PC-3 (cell line): ENCODE measurements around the gene ZNF345. TPM values are rescaled to one million over a fixed set of nuclear protein-coding genes. Genes with fewer than 3 reads are reported as not detected.

Experiments
- ATAC-seq: fragments of 200-7000 bp; cut with Tn5 transposase; 2 replicates; pipeline ENCODE4 v1.9.1; 2020; ENCODE audit warnings: mild to moderate bottlenecking, moderate library complexity
- BruUV-seq: library from RNA; stranded (reverse); fragments of 400-500 nt; replicated peaks from 2 replicates; lab custom pipeline; 2021; lab: Mats Ljungman, UMichigan
- CTCF ChIA-PET: fragments of 300-600 bp; sonication (Branson Sonifier 250); formaldehyde crosslinking; loops from one replicate; lab custom pipeline; 2022; ENCODE audit warnings: antibody characterized with exemption; lab: Charles Lee
- POLR2A ChIA-PET: fragments of 300-600 bp; sonication (Branson Sonifier 250); formaldehyde crosslinking; loops from one replicate; lab custom pipeline; 2022; ENCODE audit warnings: antibody characterized with exemption; ENCODE audit not compliant: unreplicated experiment; lab: Charles Lee
- DNase-seq: peaks from one replicate; pipeline ENCODE4 v3.0.0-alpha.2; 2015
- H2AFZ ChIP-seq: fragments of 300-600 bp; sonication (generic); 2 replicates; pipeline ENCODE4 v1.6.0; 2016; ENCODE audit warnings: antibody characterized with exemption, low read length
- H3F3A ChIP-seq: fragments of 300-600 bp; sonication (generic); one replicate; pipeline ENCODE4 v1.6.0; 2017; ENCODE audit warnings: antibody characterized with exemption, low read length, control low read depth, mild to moderate bottlenecking; ENCODE audit not compliant: unreplicated experiment
- H3K27ac ChIP-seq: fragments of 300-600 bp; sonication (generic); 2 replicates; pipeline ENCODE4 v1.5.1; 2016; ENCODE audit warnings: mild to moderate bottlenecking, low read length
- H3K27me3 ChIP-seq: fragments of 300-600 bp; sonication (generic); 2 replicates; pipeline ENCODE4 v1.6.1; 2016; ENCODE audit warnings: low read length, mixed read lengths
- H3K36me3 ChIP-seq: fragments of 300-600 bp; sonication (generic); 2 replicates; pipeline ENCODE4 v1.6.1; 2016; ENCODE audit warnings: low read depth, mixed run types, low read length, mixed read lengths
- H3K4me1 ChIP-seq: fragments of 300-600 bp; sonication (generic); 2 replicates; pipeline ENCODE4 v1.5.1; 2016; ENCODE audit warnings: low read length; ENCODE audit not compliant: insufficient read depth
- H3K4me2 ChIP-seq: fragments of 300-600 bp; sonication (generic); 2 replicates; pipeline ENCODE4 v1.6.0; 2016; ENCODE audit warnings: low read length
- H3K4me3 ChIP-seq: fragments of 300-600 bp; sonication (generic); 2 replicates; pipeline ENCODE4 v1.5.1; 2016; ENCODE audit warnings: mild to moderate bottlenecking, low read length, mixed read lengths
- H3K79me2 ChIP-seq: fragments of 300-600 bp; sonication (generic); 2 replicates; pipeline ENCODE4 v1.6.1; 2017; ENCODE audit warnings: low read length, mixed read lengths
- H3K9ac ChIP-seq: fragments of 300-600 bp; sonication (generic); 2 replicates; pipeline ENCODE4 v1.6.0; 2016; ENCODE audit warnings: mild to moderate bottlenecking, low read length
- H3K9me2 ChIP-seq: fragments of 300-600 bp; sonication (generic); replicated peaks from 2 replicates; pipeline ENCODE4 v1.6.1; 2016; ENCODE audit warnings: mixed run types, low read length, mixed read lengths
- H3K9me3 ChIP-seq: fragments of 300-600 bp; sonication (generic); 2 replicates; pipeline ENCODE4 v1.6.1; 2016; ENCODE audit warnings: low read length, mixed read lengths
- H4K20me1 ChIP-seq: fragments of 300-600 bp; sonication (generic); 2 replicates; pipeline ENCODE4 v1.6.1; 2016; ENCODE audit warnings: low read length, mixed read lengths
- EZH2 ChIP-seq: fragments of 300-600 bp; sonication (generic); IDR thresholded peaks from one replicate; pipeline ENCODE4 v1.6.1; 2017; ENCODE audit warnings: antibody characterized with exemption, mild to moderate bottlenecking, low read length; ENCODE audit not compliant: unreplicated experiment
- EZH2phosphoT487 ChIP-seq: fragments of 300-600 bp; sonication (generic); IDR thresholded peaks from 2 replicates; pipeline ENCODE4 v1.6.1; 2018; ENCODE audit warnings: mild to moderate bottlenecking, antibody characterized with exemption, low read length, borderline replicate concordance
- intact Hi-C: fragments of 100-400 bp; cut with micrococcal nuclease; formaldehyde crosslinking; loops from 2 replicates; pipeline ENCODE4 v1.9.0; 2023
- total RNA-seq: library from RNA; depleted of rRNA; stranded (reverse); fragments of >200 nt; gene quantifications from 2 replicates; pipeline ENCODE4 v1.2.3, GENCODE V29; 2014
- TF ChIP-seq, protein P1 (sequence below): fragments of 300-600 bp; sonication (generic); conservative IDR thresholded peaks from 2 replicates; pipeline ENCODE4 v1.5.1; 2017; ENCODE audit warnings: antibody characterized with exemption, low read depth, mild to moderate bottlenecking, low read length

Gene ZNF345
- total RNA-seq, 1 experiment from 2014 or later = 0.66 TPM

DNA sequence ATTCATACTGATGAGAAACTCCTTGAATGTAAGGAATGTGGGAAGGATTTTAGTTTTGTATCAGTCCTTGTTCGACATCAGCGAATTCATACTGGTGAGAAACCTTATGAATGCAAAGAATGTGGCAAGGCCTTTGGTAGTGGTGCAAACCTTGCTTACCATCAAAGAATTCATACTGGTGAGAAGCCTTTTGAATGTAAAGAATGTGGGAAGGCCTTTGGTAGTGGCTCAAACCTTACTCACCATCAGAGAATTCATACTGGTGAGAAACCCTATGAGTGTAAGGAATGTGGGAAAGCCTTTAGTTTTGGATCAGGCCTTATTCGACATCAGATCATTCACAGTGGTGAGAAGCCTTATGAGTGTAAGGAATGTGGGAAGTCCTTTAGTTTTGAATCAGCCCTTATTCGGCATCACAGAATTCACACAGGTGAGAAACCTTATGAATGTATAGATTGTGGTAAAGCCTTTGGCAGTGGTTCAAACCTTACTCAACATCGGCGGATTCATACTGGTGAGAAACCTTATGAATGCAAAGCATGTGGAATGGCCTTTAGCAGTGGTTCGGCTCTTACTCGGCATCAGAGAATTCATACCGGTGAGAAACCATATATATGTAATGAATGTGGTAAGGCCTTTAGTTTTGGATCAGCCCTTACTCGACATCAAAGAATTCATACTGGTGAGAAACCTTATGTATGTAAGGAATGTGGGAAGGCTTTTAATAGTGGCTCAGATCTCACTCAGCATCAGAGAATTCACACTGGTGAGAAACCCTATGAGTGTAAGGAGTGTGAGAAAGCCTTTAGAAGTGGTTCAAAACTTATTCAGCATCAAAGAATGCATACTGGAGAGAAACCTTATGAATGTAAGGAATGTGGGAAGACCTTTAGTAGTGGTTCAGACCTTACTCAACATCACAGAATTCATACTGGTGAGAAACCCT is 26.6 kb downstream of the ZNF345 start:
- intact Hi-C loops = no loop called here
- H3F3A ChIP-seq = no peaks in the 10 kb centered on the region
- DNase-seq = no peak
- peaks cover 17% of the 10 kb centered on the region; the same call in 1 of the 2 replicates for H3K36me3 ChIP-seq
- H3K4me1 ChIP-seq = no peaks in the 10 kb centered on the region
- ChIA-PET CTCF (no interaction called here), POLR2A (no interaction called here)
- H2AFZ ChIP-seq = no peak overlapping the region
- H3K79me2 ChIP-seq = no peaks in the 10 kb centered on the region
- no peaks in the 10 kb centered on the region for H3K27me3 ChIP-seq
- H3K9me3 ChIP-seq = peaks cover 17% of the 10 kb centered on the region
- H4K20me1 ChIP-seq = no peaks in the 10 kb centered on the region
- no peak for TF ChIP-seq EZH2
- TF ChIP-seq, protein P1, sequence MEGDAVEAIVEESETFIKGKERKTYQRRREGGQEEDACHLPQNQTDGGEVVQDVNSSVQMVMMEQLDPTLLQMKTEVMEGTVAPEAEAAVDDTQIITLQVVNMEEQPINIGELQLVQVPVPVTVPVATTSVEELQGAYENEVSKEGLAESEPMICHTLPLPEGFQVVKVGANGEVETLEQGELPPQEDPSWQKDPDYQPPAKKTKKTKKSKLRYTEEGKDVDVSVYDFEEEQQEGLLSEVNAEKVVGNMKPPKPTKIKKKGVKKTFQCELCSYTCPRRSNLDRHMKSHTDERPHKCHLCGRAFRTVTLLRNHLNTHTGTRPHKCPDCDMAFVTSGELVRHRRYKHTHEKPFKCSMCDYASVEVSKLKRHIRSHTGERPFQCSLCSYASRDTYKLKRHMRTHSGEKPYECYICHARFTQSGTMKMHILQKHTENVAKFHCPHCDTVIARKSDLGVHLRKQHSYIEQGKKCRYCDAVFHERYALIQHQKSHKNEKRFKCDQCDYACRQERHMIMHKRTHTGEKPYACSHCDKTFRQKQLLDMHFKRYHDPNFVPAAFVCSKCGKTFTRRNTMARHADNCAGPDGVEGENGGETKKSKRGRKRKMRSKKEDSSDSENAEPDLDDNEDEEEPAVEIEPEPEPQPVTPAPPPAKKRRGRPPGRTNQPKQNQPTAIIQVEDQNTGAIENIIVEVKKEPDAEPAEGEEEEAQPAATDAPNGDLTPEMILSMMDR = no peak
- no peak for TF ChIP-seq EZH2phosphoT487
- H3K4me3 ChIP-seq = no peak overlapping the region
- no peak for ATAC-seq
- no TSS peak for BruUV-seq
- H3K9ac ChIP-seq = no peak overlapping the region
- no peak overlapping the region for H3K4me2 ChIP-seq
- no peak overlapping the region for H3K27ac ChIP-seq
- H3K9me2 ChIP-seq = no peaks in the 10 kb centered on the region

- Histone ChIP-seq H3K27me3 (no peaks in the 10 kb centered on the region), H2AFZ (no peak overlapping the region), H3F3A (no peaks in the 10 kb centered on the region), H3K9me2 (no peaks in the 10 kb centered on the region), H3K36me3 (no peaks in the 10 kb centered on the region; the same call in 1 of the 2 replicates), H3K9me3 (peaks cover 28% of the 10 kb centered on the region), H4K20me1 (no peaks in the 10 kb centered on the region), H3K79me2 (no peaks in the 10 kb centered on the region), H3K27ac (no peak overlapping the region), H3K4me1 (no peaks in the 10 kb centered on the region), H3K9ac (no peak overlapping the region), H3K4me3 (no peak overlapping the region), H3K4me2 (no peak overlapping the region)
- TF ChIP-seq EZH2phosphoT487 (no peak), EZH2 (no peak)
- TF ChIP-seq, protein P1 = no peak
- ChIA-PET POLR2A (no interaction called here), CTCF (no interaction called here)
- DNase-seq (no peak), ATAC-seq (no peak)
- intact Hi-C loops = no loop called here
- no TSS peak for BruUV-seq
These were observed 41.2 kb downstream of the ZNF345 start for GRCh38 chr19:36891768-36892357.
